22Rv1 (cell line): ENCODE data around the gene ESR1.
"Not testable (repeated sequence)": the region's sequence is repeated elsewhere in the genome, so short reads cannot be mapped to it uniquely, and the experiment has no call there.

Source experiments
- H3K27ac ChIP-seq: fragments of 450-650 bp; 2 replicates; pipeline ENCODE4 v1.5.1; 2017
- CTCF ChIP-seq: fragments of 450-650 bp; IDR thresholded peaks from 2 replicates; pipeline ENCODE4 v1.5.1; 2017; ENCODE audit warnings: mild to moderate bottlenecking
- ZFX ChIP-seq: fragments of 450-650 bp; IDR thresholded peaks from 2 replicates; pipeline ENCODE4 v1.6.1; 2017; ENCODE audit warnings: antibody characterized with exemption, borderline replicate concordance

ESR1 gene

GRCh38 chr6:151962246-151962846 lies 154.9 kb downstream of the ESR1 start:
- no peak overlapping the region for H3K27ac ChIP-seq
- TF ChIP-seq ZFX (no peak), CTCF (no peak)

DNA sequence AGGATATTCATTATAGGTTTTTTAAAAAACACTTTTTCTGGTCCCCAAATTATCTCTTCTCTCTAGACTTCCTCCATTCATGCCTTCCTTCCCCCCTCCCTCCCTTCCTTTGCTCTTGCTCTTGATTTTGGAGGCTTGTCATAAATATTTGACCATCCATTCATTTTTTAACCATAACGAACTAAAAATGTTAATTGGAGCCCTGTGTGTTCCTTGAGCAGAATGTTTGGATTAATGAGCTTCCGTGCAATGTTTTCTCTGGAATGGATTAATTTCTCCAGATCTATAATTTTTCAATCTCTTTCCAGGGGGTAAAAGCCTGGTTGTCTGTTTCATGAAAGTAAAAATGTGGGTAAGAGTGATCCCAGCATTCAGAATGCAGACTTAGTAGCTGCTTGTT lies 155.5 kb downstream of the ESR1 start:
- H3K27ac ChIP-seq, result no peak overlapping the region
- TF ChIP-seq ZFX (no peak), CTCF (no peak)

- not testable (repeated sequence) for H3K27ac ChIP-seq
These were observed 156.9 kb downstream of the ESR1 start for GRCh38 chr6:151964412-151964811.

DNA sequence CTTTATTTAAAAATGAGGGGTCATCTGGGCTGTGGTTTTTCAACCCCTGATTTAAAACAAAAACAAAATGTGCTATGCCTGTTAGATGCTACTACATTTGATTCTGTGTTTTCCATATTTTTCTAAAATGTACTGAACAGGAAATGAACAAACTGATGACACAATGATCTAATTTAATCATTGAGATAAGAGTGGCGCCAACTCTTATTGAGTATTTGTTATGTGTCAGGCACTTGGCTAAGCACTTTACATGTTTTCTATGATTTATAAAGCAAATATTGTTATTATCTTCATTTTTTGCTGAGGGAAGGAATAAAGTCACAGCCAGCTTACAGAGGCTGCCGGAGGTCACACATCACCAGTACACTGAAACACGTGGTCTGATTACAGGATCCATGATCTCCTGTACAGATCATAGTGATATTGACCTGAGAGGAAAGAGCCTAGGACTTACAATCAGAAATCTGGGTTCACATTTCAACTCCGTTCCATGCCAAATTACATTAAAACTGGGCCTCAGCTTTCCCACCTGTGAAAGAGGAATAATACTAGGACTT lies 166.7 kb downstream of the ESR1 start:
- TF ChIP-seq CTCF (no peak), ZFX (no peak)

DNA sequence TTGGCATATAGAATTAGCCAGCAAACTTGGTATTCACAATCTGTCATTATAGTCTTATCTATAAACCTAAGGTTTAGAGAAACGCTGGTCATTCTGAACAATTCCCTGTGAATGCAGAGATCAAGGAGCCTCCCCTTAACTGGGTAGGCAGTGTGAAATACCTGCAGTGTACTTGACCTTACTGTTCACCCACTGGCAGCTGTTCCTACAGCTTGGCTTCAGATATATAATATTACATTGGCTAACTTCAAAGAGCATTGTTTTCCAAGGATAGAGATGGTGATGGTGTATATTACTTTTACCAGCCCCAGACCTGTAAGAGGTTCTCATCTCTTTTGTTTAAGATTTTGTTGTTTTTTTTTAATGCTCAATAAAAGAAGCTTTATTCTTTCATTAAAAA lies 168.3 kb downstream of the ESR1 start:
- H3K27ac ChIP-seq, result no peak overlapping the region
- TF ChIP-seq CTCF, result no peak
- TF ChIP-seq ZFX, result no peak

More for the DNA sequence above, 166.7 kb downstream of the ESR1 start:
- no peak overlapping the region for H3K27ac ChIP-seq

DNA sequence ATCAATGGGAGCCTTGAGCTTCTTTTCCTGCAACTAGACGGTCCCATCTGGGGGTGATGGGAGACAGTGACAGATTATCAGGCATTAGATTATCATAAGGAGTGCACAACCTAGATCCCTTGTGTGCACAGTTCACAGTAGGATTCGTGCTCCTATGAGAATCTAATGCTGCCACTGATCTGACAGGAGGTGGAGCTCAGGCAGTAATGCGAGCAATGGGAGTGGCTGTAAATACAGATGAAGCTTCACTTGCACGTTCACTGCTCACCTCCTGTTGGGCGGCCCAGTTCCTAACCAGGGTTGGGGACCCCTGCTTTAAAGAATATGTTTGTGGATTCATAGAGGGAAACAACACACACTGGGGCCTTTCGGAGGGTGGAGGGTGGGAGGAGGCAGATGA lies 180.7 kb downstream of the ESR1 start:
- not testable (repeated sequence) for H3K27ac ChIP-seq

DNA sequence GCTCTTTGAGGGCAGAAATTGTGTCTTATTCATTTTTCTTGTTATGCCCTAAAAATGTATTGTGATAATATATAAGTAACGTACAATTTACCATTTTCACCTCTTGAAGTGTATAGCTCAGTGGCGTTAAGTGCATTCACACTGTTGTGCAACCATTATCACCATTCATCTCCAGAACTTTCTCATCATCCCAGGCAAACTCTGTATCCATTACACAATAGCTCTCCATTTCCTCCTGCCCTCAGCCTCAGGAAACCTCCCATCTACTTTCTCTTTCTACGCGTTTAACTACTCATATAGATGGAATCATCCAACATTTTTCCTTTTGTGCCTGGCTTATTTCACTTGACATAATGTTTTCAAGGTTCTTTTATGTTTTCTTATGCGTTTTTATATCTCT lies 184.6 kb downstream of the ESR1 start:
- TF ChIP-seq CTCF, result no peak
- TF ChIP-seq ZFX, result no peak

GRCh38 chr6:151993364-151993763 lies 185.9 kb downstream of the ESR1 start:
- TF ChIP-seq ZFX (no peak), CTCF (no peak)

More for the DNA sequence above, 184.6 kb downstream of the ESR1 start:
- no peak overlapping the region for H3K27ac ChIP-seq

More at GRCh38 chr6:151993364-151993763, 185.9 kb downstream of the ESR1 start:
- no peak overlapping the region for H3K27ac ChIP-seq
